ENCODE results near the gene CLTCL1.
"Not testable (repeated sequence)": the region's sequence is repeated elsewhere in the genome, so short reads cannot be mapped to it uniquely, and the experiment has no call there.

Gene CLTCL1

GRCh38 chr22:19290400-19291217, 910 bp downstream of the CLTCL1 start:
- DNase-seq: peak; percentile 13

GRCh38 chr22:19289475-19290161, 1.9 kb downstream of the CLTCL1 start:
- no peak for DNase-seq

GRCh38 chr22:19287889-19288288, 3.6 kb downstream of the CLTCL1 start:
- peak; percentile 3 for DNase-seq

- no peak for DNase-seq
Measured at GRCh38 chr22:19287076-19287707, 4.3 kb downstream of the CLTCL1 start.

- no peak for DNase-seq
Measured at GRCh38 chr22:19285831-19286230, 5.7 kb downstream of the CLTCL1 start.

- not testable (repeated sequence) for DNase-seq
Measured at GRCh38 chr22:19279143-19279542, 12.4 kb downstream of the CLTCL1 start.

GRCh38 chr22:19277785-19278184, 13.7 kb downstream of the CLTCL1 start:
- no peak for DNase-seq

- DNase-seq: no peak
Measured at GRCh38 chr22:19275919-19276600, 15.5 kb downstream of the CLTCL1 start.

- no peak for DNase-seq
Measured at GRCh38 chr22:19275513-19275912, 16.0 kb downstream of the CLTCL1 start.

GRCh38 chr22:19275104-19275503, 16.4 kb downstream of the CLTCL1 start:
- DNase-seq: no peak

- peak; percentile 40 for DNase-seq
Measured at GRCh38 chr22:19271856-19272535, 19.5 kb downstream of the CLTCL1 start.

GRCh38 chr22:19271273-19271855, 20.2 kb downstream of the CLTCL1 start:
- DNase-seq: no peak

GRCh38 chr22:19270873-19271272, 20.6 kb downstream of the CLTCL1 start:
- no peak for DNase-seq

- DNase-seq: no peak
Measured at GRCh38 chr22:19266547-19267086, 24.9 kb downstream of the CLTCL1 start.

- no peak for DNase-seq
Measured at GRCh38 chr22:19265779-19266178, 25.7 kb downstream of the CLTCL1 start.

- no peak for DNase-seq
Measured at GRCh38 chr22:19260804-19261203, 30.7 kb downstream of the CLTCL1 start.

- no peak for DNase-seq
Measured at GRCh38 chr22:19260194-19260593, 31.3 kb downstream of the CLTCL1 start.

GRCh38 chr22:19258968-19259288, 32.6 kb downstream of the CLTCL1 start:
- DNase-seq: not testable (repeated sequence)

- no peak for DNase-seq
Measured at GRCh38 chr22:19258371-19258770, 33.1 kb downstream of the CLTCL1 start.

GRCh38 chr22:19256362-19256761, 35.2 kb downstream of the CLTCL1 start:
- not testable (repeated sequence) for DNase-seq

GRCh38 chr22:19253143-19253542, 38.4 kb downstream of the CLTCL1 start:
- DNase-seq: no peak
